ENCODE data around the gene ZFYVE16.
"Not testable (repeated sequence)": the region's sequence is repeated elsewhere in the genome, so short reads cannot be mapped to it uniquely, and the experiment has no call there.

ZFYVE16 gene

GRCh38 chr5:80491296-80491695, 83.4 kb downstream of the ZFYVE16 start:
- no peak for DNase-seq

GRCh38 chr5:80492741-80493140, 84.9 kb downstream of the ZFYVE16 start:
- DNase-seq: no peak

DNA sequence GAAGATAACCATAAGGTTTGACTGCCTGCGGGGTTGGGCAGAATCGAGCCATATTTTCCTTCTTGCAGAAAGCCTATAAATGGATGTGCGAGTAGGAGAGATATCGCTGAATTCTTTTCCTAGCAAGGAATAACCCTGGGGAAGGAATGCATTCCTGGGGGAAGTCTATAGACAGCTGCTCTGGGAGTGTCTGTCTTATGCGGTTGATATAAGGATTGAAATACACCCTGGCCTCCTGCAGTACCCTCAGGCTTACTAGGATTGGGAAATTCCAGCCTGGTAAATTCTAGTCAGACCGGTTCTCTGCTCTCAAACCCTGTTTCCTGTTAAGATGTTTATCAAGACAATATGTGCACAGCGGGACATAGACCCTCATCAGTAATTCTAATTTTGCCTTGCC, 85.6 kb downstream of the ZFYVE16 start:
- not testable (repeated sequence) for DNase-seq

- DNase-seq: no peak
Measured at GRCh38 chr5:80495891-80496290, 88.0 kb downstream of the ZFYVE16 start.

GRCh38 chr5:80502800-80503199, 94.9 kb downstream of the ZFYVE16 start:
- no peak for DNase-seq

GRCh38 chr5:80503641-80504040, 95.8 kb downstream of the ZFYVE16 start:
- DNase-seq: no peak

DNA sequence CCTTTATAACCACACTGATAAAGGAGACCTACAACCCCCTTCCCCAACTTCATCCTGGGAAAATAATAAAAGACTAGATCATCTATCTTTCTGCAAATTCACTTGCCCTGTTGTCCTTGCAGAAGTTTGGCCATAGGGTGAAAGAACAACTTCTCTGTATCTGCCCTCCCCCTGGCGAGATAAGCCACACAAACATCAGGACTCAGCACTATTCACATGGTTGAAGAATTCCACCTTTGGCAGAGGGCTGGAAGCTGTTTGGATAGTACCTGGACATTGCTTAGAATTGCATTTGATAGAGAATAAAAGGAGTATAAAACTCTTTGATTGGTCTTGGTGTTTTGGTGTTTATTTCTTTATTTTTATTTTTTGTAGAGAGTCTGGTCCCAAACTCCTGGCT, 97.0 kb downstream of the ZFYVE16 start:
- DNase-seq: no peak

DNA sequence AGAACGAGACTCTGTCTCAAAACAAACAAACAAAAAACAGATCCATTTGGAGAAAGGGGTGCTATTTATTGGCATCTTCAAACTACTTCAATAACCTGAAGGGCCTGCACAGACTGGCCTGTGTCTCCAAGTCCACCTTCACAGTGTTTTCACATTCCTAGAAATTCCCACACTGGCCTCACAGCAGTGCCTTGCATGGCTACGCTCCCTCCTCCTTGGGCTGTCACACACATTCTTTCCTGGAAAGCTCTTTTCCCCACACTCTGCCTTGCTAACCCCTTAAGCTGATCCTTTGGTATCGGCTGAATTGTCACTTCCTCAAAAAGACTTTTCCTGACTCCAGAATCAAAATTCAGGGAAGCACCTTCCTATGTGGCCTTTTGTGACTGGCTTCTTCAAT, 99.8 kb downstream of the ZFYVE16 start:
- DNase-seq: no peak

DNA sequence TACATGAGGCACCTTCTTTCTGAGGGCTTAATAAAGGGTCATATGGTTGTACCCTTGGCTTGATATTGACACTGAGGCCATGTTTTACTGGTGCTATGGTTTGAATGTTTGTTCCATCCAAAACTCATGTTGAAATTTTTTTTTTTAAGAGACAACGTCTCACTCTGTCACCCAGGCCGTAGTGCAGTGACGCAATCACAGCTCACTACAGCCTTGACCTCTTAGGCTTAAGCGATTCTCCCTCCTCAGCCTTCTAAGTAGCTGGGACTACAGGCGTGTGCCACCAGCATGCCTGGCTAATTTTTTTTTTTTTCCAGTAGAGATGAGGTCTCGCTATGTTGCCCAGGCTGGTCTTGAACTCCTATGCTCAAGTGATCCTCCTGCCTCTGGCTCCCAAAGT, 101.0 kb downstream of the ZFYVE16 start:
- no peak for DNase-seq

GRCh38 chr5:80509362-80509761, 101.5 kb downstream of the ZFYVE16 start:
- DNase-seq: no peak

DNA sequence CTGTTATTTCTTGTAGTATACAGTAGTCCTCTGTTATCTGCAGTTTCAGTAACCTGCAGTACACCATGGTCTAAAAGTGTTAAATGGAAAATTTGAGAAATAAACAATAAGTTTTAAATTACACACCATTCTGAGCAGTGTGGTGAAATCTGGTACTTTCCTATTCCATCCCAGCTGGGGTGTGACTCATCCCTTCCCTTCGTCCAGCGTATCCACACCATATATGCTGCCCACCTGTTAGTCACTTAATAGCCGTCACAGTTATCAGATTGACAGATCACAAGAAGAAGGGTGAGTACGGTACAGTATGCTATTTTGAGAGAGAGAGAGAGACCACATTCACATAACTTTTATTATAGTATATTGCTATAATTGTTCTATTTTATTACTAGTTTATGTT, 109.0 kb downstream of the ZFYVE16 start:
- DNase-seq: no peak
